IMR-90 (cell line): ENCODE data around the gene RNF182. TPM values are rescaled to one million over a fixed set of nuclear protein-coding genes. Genes with fewer than 3 reads are reported as not detected.

ENCODE experiments used
- ATAC-seq: fragments of 200-7000 bp; cut with Tn5 transposase; 2 replicates; pipeline ENCODE4 v1.9.1; 2020; ENCODE audit warnings: low read depth, mild to moderate bottlenecking, moderate library complexity
- BruUV-seq: library from RNA; stranded (reverse); fragments of 400-500 nt; replicated peaks from 2 replicates; lab custom pipeline; 2021; lab: Mats Ljungman, UMichigan
- CTCF ChIA-PET: fragments of 300-600 bp; formaldehyde crosslinking; extraction: SDS; loops from one replicate; lab custom pipeline; 2021; ENCODE audit warnings: antibody characterized with exemption; lab: Yijun Ruan, JAX
- POLR2A ChIA-PET: fragments of 300-600 bp; sonication (Branson Sonifier 250); formaldehyde crosslinking; loops from one replicate; lab custom pipeline; 2022; ENCODE audit warnings: antibody characterized with exemption; ENCODE audit not compliant: unreplicated experiment; lab: Charles Lee
- DNase-seq: peaks from one replicate; pipeline ENCODE4 v3.0.0; 2013
- H2AFZ ChIP-seq: replicated peaks from 2 replicates; pipeline ENCODE3; 2013; ENCODE audit warnings: low read length, mild to moderate bottlenecking; ENCODE audit not compliant: poor library complexity
- H2AK5ac ChIP-seq: 2 replicates; pipeline ENCODE4 v1.6.1; 2013; ENCODE audit warnings: low read depth, low read length, inconsistent platforms
- H2AK9ac ChIP-seq: replicated peaks from 2 replicates; pipeline ENCODE3; 2013; ENCODE audit warnings: mild to moderate bottlenecking, low read depth, low read length, moderate library complexity; ENCODE audit not compliant: poor library complexity
- H2BK120ac ChIP-seq: 2 replicates; pipeline ENCODE4 v1.6.1; 2013; ENCODE audit warnings: low read depth, low read length, inconsistent platforms
- H2BK15ac ChIP-seq: 3 replicates; pipeline ENCODE4 v1.6.1; 2013; ENCODE audit warnings: low read depth, low read length, inconsistent platforms
- H2BK20ac ChIP-seq: 2 replicates; pipeline ENCODE4 v1.6.1; 2013; ENCODE audit warnings: low read depth, mild to moderate bottlenecking, inconsistent platforms, low read length, moderate library complexity
- H2BK5ac ChIP-seq: 2 replicates; pipeline ENCODE4 v1.6.1; 2013; ENCODE audit warnings: mild to moderate bottlenecking, low read depth, low read length, inconsistent platforms; ENCODE audit not compliant: poor library complexity, severe bottlenecking
- H3K14ac ChIP-seq: replicated peaks from 2 replicates; pipeline ENCODE4 v1.6.1; 2013; ENCODE audit warnings: low read depth, low read length, inconsistent platforms
- H3K18ac ChIP-seq: 2 replicates; pipeline ENCODE4 v1.6.1; 2013; ENCODE audit warnings: low read depth, low read length, control low read depth
- H3K23ac ChIP-seq: 2 replicates; pipeline ENCODE4 v1.6.1; 2013; ENCODE audit warnings: low read depth, low read length, inconsistent platforms
- H3K27ac ChIP-seq: 2 replicates; pipeline ENCODE4 v1.5.1; 2013; ENCODE audit warnings: mild to moderate bottlenecking, control low read depth, low read length; ENCODE audit not compliant: insufficient read depth
- H3K27me3 ChIP-seq: 2 replicates; pipeline ENCODE4 v1.6.1; 2013; ENCODE audit warnings: low read length; ENCODE audit not compliant: control insufficient read depth, insufficient read depth
- H3K36me3 ChIP-seq: 2 replicates; pipeline ENCODE4 v1.6.1; 2013; ENCODE audit warnings: low read length, mixed read lengths; ENCODE audit not compliant: control insufficient read depth, insufficient read depth
- H3K4ac ChIP-seq: 2 replicates; pipeline ENCODE4 v1.6.1; 2013; ENCODE audit warnings: low read depth, low read length, inconsistent platforms
- H3K4me1 ChIP-seq: 2 replicates; pipeline ENCODE4 v1.6.1; 2013; ENCODE audit warnings: low read length, mixed read lengths; ENCODE audit not compliant: control insufficient read depth, insufficient read depth
- H3K4me2 ChIP-seq: 2 replicates; pipeline ENCODE4 v1.6.1; 2013; ENCODE audit warnings: low read depth, mild to moderate bottlenecking, control low read depth, low read length, moderate library complexity
- H3K4me3 ChIP-seq: 2 replicates; pipeline ENCODE4 v1.5.1; 2013; ENCODE audit warnings: low read depth, mild to moderate bottlenecking, control low read depth, low read length, moderate library complexity; ENCODE audit not compliant: insufficient read depth
- H3K56ac ChIP-seq: 2 replicates; pipeline ENCODE4 v1.6.1; 2013; ENCODE audit warnings: low read length, inconsistent platforms; ENCODE audit not compliant: insufficient read depth; ENCODE audit errors: extremely low read depth
- H3K79me1 ChIP-seq, 2 experiments: 2 replicates each; pipeline ENCODE4 v1.6.1; 2013; ENCODE audit warnings: low read length in 2 of 2, inconsistent platforms in 1 of 2, low read depth in 1 of 2
- H3K9ac ChIP-seq: 2 replicates; pipeline ENCODE4 v1.6.1; 2013; ENCODE audit warnings: low read depth, low read length, control low read depth
- H3K9me1 ChIP-seq: 2 replicates; pipeline ENCODE4 v1.6.1; 2013; ENCODE audit warnings: low read length, inconsistent platforms; ENCODE audit not compliant: insufficient read depth
- H3K9me3 ChIP-seq: 2 replicates; pipeline ENCODE4 v1.6.1; 2013; ENCODE audit warnings: low read length; ENCODE audit not compliant: control insufficient read depth, insufficient read depth
- H4K20me1 ChIP-seq: 2 replicates; pipeline ENCODE4 v1.6.1; 2013; ENCODE audit warnings: low read length, inconsistent platforms; ENCODE audit not compliant: insufficient read depth
- H4K5ac ChIP-seq: 2 replicates; pipeline ENCODE4 v1.6.1; 2013; ENCODE audit warnings: mild to moderate bottlenecking, low read depth, low read length, control low read depth
- H4K8ac ChIP-seq, 2 experiments: 2 replicates each; pipeline ENCODE4 v1.6.1; 2013; ENCODE audit warnings: low read depth in 2 of 2, low read length in 2 of 2, control low read depth in 1 of 2, inconsistent platforms in 1 of 2
- H4K91ac ChIP-seq: 2 replicates; pipeline ENCODE4 v1.6.1; 2013; ENCODE audit warnings: low read depth, low read length, inconsistent platforms; ENCODE audit not compliant: insufficient read depth
- CHD1 ChIP-seq: IDR thresholded peaks from 2 replicates; pipeline ENCODE4 v1.6.1; 2012; ENCODE audit warnings: low read depth, low read length, improper control_type of control experiment
- CTCF ChIP-seq: conservative IDR thresholded peaks from 2 replicates; pipeline ENCODE4 v1.5.1; 2012; ENCODE audit warnings: mild to moderate bottlenecking, low read depth, low read length, improper control_type of control experiment
- ELK1 ChIP-seq: fragments of 150-350 bp; IDR thresholded peaks from 2 replicates; pipeline ENCODE4 v1.6.1; 2016; ENCODE audit warnings: low read depth, mild to moderate bottlenecking, low read length, moderate library complexity, borderline replicate concordance
- MAFK ChIP-seq: IDR thresholded peaks from 2 replicates; pipeline ENCODE4 v1.6.1; 2012; ENCODE audit warnings: low read depth, low read length, improper control_type of control experiment
- MAZ ChIP-seq: IDR thresholded peaks from 2 replicates; pipeline ENCODE4 v1.6.1; 2012; ENCODE audit warnings: low read depth, mild to moderate bottlenecking, low read length, improper control_type of control experiment, moderate library complexity, borderline replicate concordance
- NFE2L2 ChIP-seq: fragments of 150-350 bp; IDR thresholded peaks from 2 replicates; pipeline ENCODE4 v1.6.1; 2016; ENCODE audit warnings: low read depth, mild to moderate bottlenecking, low read length
- POLR2A ChIP-seq: IDR thresholded peaks from 2 replicates; pipeline ENCODE4 v1.6.1; 2012; ENCODE audit warnings: mild to moderate bottlenecking, low read depth, low read length
- USF2 ChIP-seq: fragments of 150-350 bp; IDR thresholded peaks from 2 replicates; pipeline ENCODE4 v1.6.1; 2017; ENCODE audit warnings: mild to moderate bottlenecking, antibody characterized with exemption, low read length, low read depth
- WGBS, 2 experiments: methylation state at CpG; one replicate each; pipeline versions ENCODE4 v1.1.5 to v1.1.7; 2013; ENCODE audit warnings: missing lambda C conversion rate in 2 of 2; ENCODE audit not compliant: insufficient read length in 1 of 2; ENCODE audit errors: extremely low coverage in 2 of 2; 5-methylcytosine and 5-hydroxymethylcytosine counted together
- dilution Hi-C: fragments of 300-500 bp; cut with HindIII; formaldehyde crosslinking; loops from one replicate; pipeline ENCODE4 v1.14.3; 2018; ENCODE audit warnings: low sequenced_read_pairs; ENCODE audit not compliant: unreplicated experiment
- in situ Hi-C: fragments of 300-500 bp; cut with MboI; formaldehyde crosslinking; loops from 3 replicates; pipeline ENCODE4 v1.14.3; 2019; ENCODE audit warnings: low sequenced_read_pairs, inconsistent platforms, mixed read lengths
- intact Hi-C: fragments of 100-400 bp; cut with micrococcal nuclease; formaldehyde crosslinking; loops from 2 replicates; pipeline ENCODE4 v1.10.0; 2022
- polyA plus RNA-seq, 3 experiments: library from polyadenylated mRNA; depleted of rRNA; stranded (reverse); fragments of >200 nt; gene quantifications; 2 replicates each; pipeline ENCODE4 v1.2.3, GENCODE V29; 2012; ENCODE audit warnings: low replicate concordance in 1 of 3
- total RNA-seq: library from RNA; depleted of rRNA; stranded (reverse); fragments of >200 nt; gene quantifications from 2 replicates; pipeline ENCODE4 v1.2.3, GENCODE V29; 2012

Gene RNF182
- total and polyA plus RNA-seq, 2 of the 4 experiments (the other 2 are of a cell fraction): 4.1 to 9.1 TPM

- H3K4me2 ChIP-seq: no peak overlapping the region
- BruUV-seq: no TSS peak
- no peak overlapping the region for H3K56ac ChIP-seq
- H4K8ac ChIP-seq: no peak overlapping the region
- no peak overlapping the region for H2BK5ac ChIP-seq
- DNase-seq: no peak
- no peak overlapping the region for H3K23ac ChIP-seq
- H3K18ac ChIP-seq: no peak overlapping the region
- H3K4ac ChIP-seq: no peak overlapping the region
- no peak overlapping the region for H4K5ac ChIP-seq
- no peaks in the 10 kb centered on the region for H3K9me3 ChIP-seq
- in situ Hi-C loops (no loop called here), intact Hi-C loops (no loop called here), dilution Hi-C loops (no loop called here)
- no peak overlapping the region for H2BK120ac ChIP-seq
- H4K20me1 ChIP-seq: no peaks in the 10 kb centered on the region
- no peaks in the 10 kb centered on the region for H3K79me1 ChIP-seq
- H3K14ac ChIP-seq: no peak overlapping the region
- WGBS, 2 experiments: 93% methylated on average over 3 of the region's 4 CpGs; no CpG with 5 or more reads in 1 of the 2 experiments
- H3K36me3 ChIP-seq: peaks cover 6% of the 10 kb centered on the region; the same call in 1 of the 2 replicates
- ATAC-seq: no peak
- H2AFZ ChIP-seq: no peak overlapping the region
- no peak overlapping the region for H3K27ac ChIP-seq
- peaks cover 2% of the 10 kb centered on the region; the same call in 1 of the 2 replicates for H3K9me1 ChIP-seq
- H2AK9ac ChIP-seq: no peak overlapping the region
- CTCF ChIA-PET: no interaction called here
- no peak overlapping the region for H2AK5ac ChIP-seq
- H2BK20ac ChIP-seq: no peak overlapping the region
- H3K9ac ChIP-seq: no peak overlapping the region
- no peak overlapping the region for H4K91ac ChIP-seq
- H3K27me3 ChIP-seq: no peaks in the 10 kb centered on the region
- no peaks in the 10 kb centered on the region for H3K4me1 ChIP-seq
- TF ChIP-seq MAZ (no peak), ELK1 (no peak), POLR2A (no peak), CHD1 (no peak), CTCF (no peak), USF2 (no peak), MAFK (no peak), NFE2L2 (no peak)
- H2BK15ac ChIP-seq: no peak overlapping the region
- H3K4me3 ChIP-seq: no peak overlapping the region
- POLR2A ChIA-PET: no interaction called here
Measured at GRCh38 chr6:13980534-13980933, 55.8 kb downstream of the RNF182 start.
